ENCODE data around the gene PID1.

GRCh38 chr2:229199267-229199666 is 71.8 kb downstream of the PID1 start:
- TF ChIP-seq CTCF (conservative IDR thresholded peaks at IDR 0.05; ENCODE audit: low read length) (no peak), EZH2phosphoT487 (IDR thresholded peaks at IDR 0.05; ENCODE audit: borderline replicate concordance, low read depth, low read length) (no peak)

Measured in OCI-LY7 (cell line).